ENCODE measurements around the gene DHRS11. TPM values are rescaled to one million over a fixed set of nuclear protein-coding genes. Genes with fewer than 3 reads are reported as not detected.

DHRS11 gene
- total and polyA plus RNA-seq, 2 of the 4 experiments (the other 2 are of a cell fraction): 7.0 to 14.5 TPM

GRCh38 chr17:36623281-36623680 lies 31.6 kb downstream of the DHRS11 start:
- H4K8ac ChIP-seq (ENCODE audit: low read depth in 2 of 2, low read length in 2 of 2): no peak overlapping the region
- H3K9ac ChIP-seq (ENCODE audit: low read depth, low read length): no peak overlapping the region

More at GRCh38 chr17:36623281-36623680, 31.6 kb downstream of the DHRS11 start:
- Histone ChIP-seq H4K20me1 (ENCODE audit: insufficient read depth, low read length) (no peaks in the 10 kb centered on the region; the same call in 1 of the 2 replicates), H2AK9ac (replicated peaks; ENCODE audit: low read depth, low read length, poor library complexity) (no peak overlapping the region), H3K36me3 (ENCODE audit: control insufficient read depth, insufficient read depth, low read length) (no peaks in the 10 kb centered on the region), H3K27me3 (ENCODE audit: control insufficient read depth, insufficient read depth, low read length) (peaks cover 18% of the 10 kb centered on the region; the same call in 1 of the 2 replicates), H3K4ac (ENCODE audit: low read depth, low read length) (no peak overlapping the region), H2BK15ac (ENCODE audit: low read depth, low read length) (no peak overlapping the region), H2AK5ac (ENCODE audit: low read depth, low read length) (no peak overlapping the region), H4K5ac (ENCODE audit: low read depth, low read length) (no peak overlapping the region), H3K9me3 (ENCODE audit: control insufficient read depth, insufficient read depth, low read length) (no peaks in the 10 kb centered on the region), H2AFZ (replicated peaks; ENCODE audit: low read length, poor library complexity) (no peak overlapping the region), H3K4me2 (ENCODE audit: low read depth, low read length) (no peak overlapping the region), H3K56ac (ENCODE audit: extremely low read depth, insufficient read depth, low read length) (no peak overlapping the region), H2BK120ac (ENCODE audit: low read depth, low read length) (no peak overlapping the region), H3K23ac (ENCODE audit: low read depth, low read length) (no peak overlapping the region), H4K91ac (ENCODE audit: insufficient read depth, low read depth, low read length) (no peak overlapping the region), H3K18ac (ENCODE audit: low read depth, low read length) (no peak overlapping the region), H2BK20ac (ENCODE audit: low read depth, low read length) (no peak overlapping the region), H3K4me3 (ENCODE audit: insufficient read depth, low read depth, low read length) (no peak overlapping the region), H3K14ac (replicated peaks; ENCODE audit: low read depth, low read length) (no peak overlapping the region), H2BK5ac (ENCODE audit: low read depth, low read length, poor library complexity, severe bottlenecking) (no peak overlapping the region), H3K27ac (ENCODE audit: insufficient read depth, low read length) (no peak overlapping the region), H3K4me1 (ENCODE audit: control insufficient read depth, insufficient read depth, low read length) (no peaks in the 10 kb centered on the region), H3K79me1 (ENCODE audit: low read depth in 1 of 2, low read length in 2 of 2) (no peaks in the 10 kb centered on the region), H3K9me1 (ENCODE audit: insufficient read depth, low read length) (no peaks in the 10 kb centered on the region)
- DNase-seq: no peak
- intact Hi-C loops (cut with micrococcal nuclease) (no loop called here), dilution Hi-C loops (cut with HindIII; ENCODE audit: low sequenced_read_pairs, unreplicated experiment) (no loop called here), in situ Hi-C loops (cut with MboI; ENCODE audit: low sequenced_read_pairs) (no loop called here)
- TF ChIP-seq RFX5 (IDR thresholded peaks at IDR 0.05; ENCODE audit: low read depth, low read length) (no peak), ELK1 (IDR thresholded peaks at IDR 0.05; ENCODE audit: borderline replicate concordance, low read depth, low read length) (no peak), POLR2A (IDR thresholded peaks at IDR 0.05; ENCODE audit: low read depth, low read length) (no peak), MAFK (IDR thresholded peaks at IDR 0.05; ENCODE audit: low read depth, low read length) (no peak), BHLHE40 (IDR thresholded peaks at IDR 0.05; ENCODE audit: low read depth, low read length) (no peak), CEBPB (IDR thresholded peaks at IDR 0.05; ENCODE audit: low read depth, low read length) (no peak), RAD21 (IDR thresholded peaks at IDR 0.05; ENCODE audit: low read length) (no peak), NFE2L2 (IDR thresholded peaks at IDR 0.05; ENCODE audit: low read depth, low read length) (no peak), USF2 (IDR thresholded peaks at IDR 0.05; ENCODE audit: low read depth, low read length) (no peak), RCOR1 (IDR thresholded peaks at IDR 0.05; ENCODE audit: insufficient replicate concordance, low read length) (no peak), MXI1 (IDR thresholded peaks at IDR 0.05; ENCODE audit: borderline replicate concordance, low read depth, low read length) (no peak), SMC3 (IDR thresholded peaks at IDR 0.05; ENCODE audit: low read depth, low read length) (no peak), MAZ (IDR thresholded peaks at IDR 0.05; ENCODE audit: borderline replicate concordance, low read depth, low read length) (no peak), CHD1 (IDR thresholded peaks at IDR 0.05; ENCODE audit: low read depth, low read length) (no peak), FOS (IDR thresholded peaks at IDR 0.05; ENCODE audit: low read depth, low read length) (no peak)
- no TSS peak for BruUV-seq (replicated peaks)
- ChIA-PET POLR2A (ENCODE audit: unreplicated experiment) (no interaction called here), CTCF (no interaction called here)
- ATAC-seq (ENCODE audit: low read depth): no peak
- WGBS, 2 experiments (ENCODE audit: extremely low coverage in 2 of 2, insufficient read length in 1 of 2): no CpG with 5 or more reads among the region's 3 CpGs
